Activated B cell treated with CpG ODN at 0.5 μM for 24 hours (primary cell): Measurements from ENCODE around the gene TRIM15. TPM values are rescaled to one million over a fixed set of nuclear protein-coding genes. Genes with fewer than 3 reads are reported as not detected.
A peak's percentile ranks its signal among the peaks of the same experiment; 100 is the strongest.

Experiments
- ATAC-seq: fragments of 200-7000 bp; cut with Tn5 transposase; one replicate; pipeline ENCODE4 v1.10.0; 2021; ENCODE audit warnings: low read depth, mild to moderate bottlenecking, moderate library complexity
- CTCF ChIA-PET: fragments of 350-600 bp; sonication (Branson Sonifier 250); formaldehyde crosslinking; loops from one replicate; lab custom pipeline; 2021; ENCODE audit warnings: antibody characterized with exemption; lab: Charles Lee
- POLR2A ChIA-PET: fragments of 350-600 bp; sonication (Branson Sonifier 250); formaldehyde crosslinking; loops from one replicate; lab custom pipeline; 2021; ENCODE audit warnings: antibody characterized with exemption; lab: Charles Lee
- DNase-seq: peaks from one replicate; pipeline ENCODE4 v3.0.0; 2022
- H3K27ac Mint-ChIP-seq: one replicate; pipeline ENCODE4 v1.8.0; 2020; ENCODE audit warnings: mixed read lengths
- H3K27me3 Mint-ChIP-seq: one replicate; pipeline ENCODE4 v1.8.0; 2021; ENCODE audit warnings: mixed read lengths
- H3K36me3 Mint-ChIP-seq: one replicate; pipeline ENCODE4 v1.8.0; 2021; ENCODE audit warnings: low read depth, mixed read lengths
- H3K4me1 Mint-ChIP-seq: one replicate; pipeline ENCODE4 v1.8.0; 2021; ENCODE audit warnings: mixed read lengths
- H3K4me3 Mint-ChIP-seq: one replicate; pipeline ENCODE4 v1.8.0; 2020; ENCODE audit warnings: mild to moderate bottlenecking, mixed read lengths
- H3K9me3 Mint-ChIP-seq: one replicate; pipeline ENCODE4 v1.8.0; 2020; ENCODE audit warnings: mixed read lengths
- CTCF ChIP-seq: fragments of 200-600 bp; IDR thresholded peaks from one replicate; pipeline ENCODE4 v1.8.0; 2022; ENCODE audit warnings: antibody characterized with exemption, mild to moderate bottlenecking
- intact Hi-C: fragments of 100-400 bp; cut with micrococcal nuclease; formaldehyde crosslinking; loops from one replicate; pipeline ENCODE4 v1.15.1; 2024
- total RNA-seq: library from RNA; stranded (reverse); gene quantifications from 2 replicates; pipeline ENCODE4 v1.2.3, GENCODE V29; 2022

TRIM15 gene
- total RNA-seq, 1 donor from 2014 or later: not detected

GRCh38 chr6:30206799-30207618 lies 43.7 kb downstream of the TRIM15 start:
- H3K36me3 Mint-ChIP-seq: peaks cover 48% of the 10 kb centered on the region
- ChIA-PET CTCF (interaction anchor here (1.1 kb wide), 1 partner anchor 12 kb away, joined by 3 read pairs; no protein-coding TSS in a partner anchor), POLR2A (no interaction called here)
- H3K4me1 Mint-ChIP-seq: peaks cover 81% of the 10 kb centered on the region
- ATAC-seq: no peak
- no peaks in the 10 kb centered on the region for H3K27me3 Mint-ChIP-seq
- no peak overlapping the region for H3K4me3 Mint-ChIP-seq
- H3K27ac Mint-ChIP-seq: peak overlapping the region; percentile 19
- DNase-seq: no peak
- intact Hi-C loops: no loop called here
- H3K9me3 Mint-ChIP-seq: no peaks in the 10 kb centered on the region
- no peak for TF ChIP-seq CTCF

- intact Hi-C loops: no loop called here
- Mint-ChIP-seq H3K27ac (peak overlapping the region; percentile 19), H3K36me3 (peaks cover 46% of the 10 kb centered on the region), H3K4me1 (peaks cover 82% of the 10 kb centered on the region), H3K9me3 (no peaks in the 10 kb centered on the region), H3K4me3 (no peak overlapping the region), H3K27me3 (no peaks in the 10 kb centered on the region)
- CTCF ChIA-PET: no interaction called here
- no peak for TF ChIP-seq CTCF
- ATAC-seq (no peak), DNase-seq (no peak)
- POLR2A ChIA-PET: no interaction called here
Measured at GRCh38 chr6:30207619-30208295, 44.4 kb downstream of the TRIM15 start.

- Mint-ChIP-seq H3K36me3 (peaks cover 38% of the 10 kb centered on the region), H3K4me1 (peaks cover 79% of the 10 kb centered on the region), H3K9me3 (no peaks in the 10 kb centered on the region), H3K27me3 (no peaks in the 10 kb centered on the region), H3K4me3 (peak overlapping the region; percentile 98), H3K27ac (peak overlapping the region; percentile 82)
- no peak for TF ChIP-seq CTCF
- POLR2A ChIA-PET: interaction anchor here (3.2 kb wide), 1 partner anchor 115 kb away, joined by 27 read pairs; the partner anchor contains the start of gene TRIM39
- no peak for ATAC-seq
- intact Hi-C loops: loop anchor here (5.0 to 10.0 kb wide), 5 partner anchors 109 to 471 kb away; partner anchors contain the start of genes GNL1, HLA-A, MRPS18B and PPP1R10
- DNase-seq: no peak
- CTCF ChIA-PET: interaction anchor here (0.7 kb wide), 1 partner anchor 470 kb away, joined by 3 read pairs; no protein-coding TSS in a partner anchor
Measured at GRCh38 chr6:30211306-30211705, 48.0 kb downstream of the TRIM15 start.

GRCh38 chr6:30211899-30212298 lies 48.6 kb downstream of the TRIM15 start:
- no peak for TF ChIP-seq CTCF
- CTCF ChIA-PET: no interaction called here
- peaks cover 73% of the 10 kb centered on the region for H3K4me1 Mint-ChIP-seq
- H3K4me3 Mint-ChIP-seq: peak overlapping the region; percentile 98
- H3K9me3 Mint-ChIP-seq: no peaks in the 10 kb centered on the region
- POLR2A ChIA-PET: interaction anchor here (1.4 to 3.2 kb wide), 2 partner anchors 115 to 247 kb away, joined by 5 to 27 read pairs; partner anchors contain the start of gene TRIM39
- H3K36me3 Mint-ChIP-seq: peaks cover 35% of the 10 kb centered on the region
- DNase-seq: no peak
- no peaks in the 10 kb centered on the region for H3K27me3 Mint-ChIP-seq
- intact Hi-C loops: loop anchor here (5.0 to 10.0 kb wide), 5 partner anchors 110 to 470 kb away; partner anchors contain the start of genes GNL1, HLA-A, MRPS18B and PPP1R10
- peak overlapping the region; percentile 99 for H3K27ac Mint-ChIP-seq
- ATAC-seq: no peak
